ENCODE results near the gene RTN1. TPM values are rescaled to one million over a fixed set of nuclear protein-coding genes. Genes with fewer than 3 reads are reported as not detected.
"Not testable (repeated sequence)": the region's sequence is repeated elsewhere in the genome, so short reads cannot be mapped to it uniquely, and the experiment has no call there.

Gene RTN1
- total RNA-seq, 1 experiment from 2014 or later = 70.2 TPM

DNA sequence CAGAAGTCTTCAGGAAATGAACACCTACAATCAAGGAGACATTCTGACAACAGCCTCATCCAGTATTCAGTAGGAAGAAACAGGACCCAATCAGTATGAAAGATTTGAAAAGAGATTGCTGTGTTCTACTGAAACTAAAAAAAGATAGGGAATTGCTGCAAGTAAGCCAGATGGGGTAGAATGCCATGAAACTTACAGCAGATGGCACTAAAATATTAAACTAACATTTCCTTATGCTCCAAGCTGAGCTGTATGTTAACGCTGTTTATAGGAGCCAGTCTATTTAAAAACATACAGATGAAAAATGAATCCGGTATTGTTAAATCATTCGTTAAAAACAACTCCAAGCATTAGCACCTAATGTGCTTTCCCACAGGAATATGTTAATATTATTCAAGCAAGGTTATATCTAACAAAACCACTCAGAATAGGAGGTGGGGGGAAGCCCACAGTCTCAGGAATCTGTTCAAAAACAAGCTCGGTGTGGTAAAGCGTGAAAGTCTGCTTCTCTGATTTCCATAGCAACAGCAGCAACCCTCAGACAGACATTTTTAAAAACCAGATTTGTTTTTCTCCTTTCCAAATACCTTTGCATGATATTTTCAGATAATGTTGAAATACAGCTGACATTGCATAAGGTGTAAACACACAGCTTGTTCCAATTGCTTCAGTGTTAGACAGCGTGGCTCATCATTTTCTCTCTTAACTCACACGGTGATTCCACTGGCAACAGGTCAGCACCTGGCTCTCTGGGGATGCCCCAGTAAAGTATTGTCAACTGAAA is 162.6 kb downstream of the RTN1 start:
- no peak for DNase-seq (ENCODE audit: extremely low read depth, low read depth)

GRCh38 chr14:59705866-59706265 is 164.7 kb downstream of the RTN1 start:
- DNase-seq (ENCODE audit: extremely low read depth, low read depth) = no peak

GRCh38 chr14:59705245-59705644 is 165.3 kb downstream of the RTN1 start:
- DNase-seq (ENCODE audit: extremely low read depth, low read depth) = no peak

DNA sequence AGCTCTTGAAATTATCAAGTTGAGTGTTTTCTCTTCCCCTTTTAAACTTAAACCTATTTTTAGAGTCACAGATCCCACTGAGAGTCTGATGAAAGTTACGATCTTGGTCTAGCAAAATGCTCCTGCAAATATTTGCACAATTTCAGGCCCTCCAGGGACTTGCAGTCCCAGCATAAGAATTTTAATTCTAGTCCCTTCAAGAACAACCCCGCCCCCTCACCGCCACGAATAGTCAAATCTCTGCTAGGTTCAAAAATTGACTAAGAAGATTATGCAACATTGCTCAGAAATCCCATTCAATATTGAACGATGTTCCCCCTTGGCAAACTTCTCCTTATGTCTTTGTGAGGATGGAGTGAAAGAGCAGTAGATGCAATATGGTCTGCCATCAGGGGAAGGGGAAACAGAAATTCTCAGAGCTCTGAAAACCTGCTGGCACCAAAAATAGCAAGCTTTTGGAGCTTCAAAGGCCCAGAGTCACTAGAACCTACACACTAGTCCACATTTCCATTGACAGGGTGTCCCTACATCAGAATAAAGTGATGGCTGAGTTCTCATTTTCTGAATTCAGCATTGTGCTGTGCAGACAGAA is 166.4 kb downstream of the RTN1 start:
- no peak for DNase-seq (ENCODE audit: extremely low read depth, low read depth)

DNA sequence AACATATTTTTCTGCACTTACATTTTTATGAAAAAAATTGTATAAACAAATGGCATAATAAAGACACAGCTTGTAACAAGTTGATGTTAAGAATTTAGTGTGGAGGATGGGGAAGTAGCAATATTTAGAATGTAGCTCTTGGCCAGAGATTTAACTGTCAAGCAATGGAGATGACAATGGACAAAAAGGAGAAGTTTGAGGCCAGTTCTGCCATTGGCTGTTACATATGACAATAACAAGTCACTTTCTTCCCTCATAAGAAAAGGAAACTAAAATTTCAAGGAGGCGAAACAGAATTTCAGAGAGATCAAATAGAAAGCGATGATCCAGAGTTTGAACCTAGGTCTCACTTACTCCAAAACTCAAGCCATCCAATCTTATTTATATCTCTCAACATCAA is 171.1 kb downstream of the RTN1 start:
- no peak for DNase-seq (ENCODE audit: extremely low read depth, low read depth)

GRCh38 chr14:59698793-59699192 is 171.8 kb downstream of the RTN1 start:
- DNase-seq (ENCODE audit: extremely low read depth, low read depth) = peak; percentile 58

DNA sequence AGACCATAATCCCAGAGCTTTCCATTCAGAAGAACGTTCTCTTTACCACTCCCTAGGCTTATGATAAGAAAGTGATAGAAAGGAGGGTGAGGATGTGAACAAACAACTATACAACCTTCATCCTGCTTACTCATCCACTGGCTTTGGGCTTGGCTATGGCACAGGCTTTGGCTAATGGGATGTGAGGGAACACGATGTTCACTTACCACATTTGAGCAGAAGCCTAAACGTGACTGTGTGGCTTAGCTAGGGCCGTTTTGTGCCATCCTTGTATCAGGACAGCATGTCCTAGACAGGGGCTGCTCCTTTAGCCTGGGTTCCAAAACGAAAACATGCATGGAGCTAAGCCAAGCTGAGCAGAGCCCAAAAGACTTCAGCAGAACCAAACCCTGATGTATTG is 175.4 kb downstream of the RTN1 start:
- no peak for DNase-seq (ENCODE audit: extremely low read depth, low read depth)

DNA sequence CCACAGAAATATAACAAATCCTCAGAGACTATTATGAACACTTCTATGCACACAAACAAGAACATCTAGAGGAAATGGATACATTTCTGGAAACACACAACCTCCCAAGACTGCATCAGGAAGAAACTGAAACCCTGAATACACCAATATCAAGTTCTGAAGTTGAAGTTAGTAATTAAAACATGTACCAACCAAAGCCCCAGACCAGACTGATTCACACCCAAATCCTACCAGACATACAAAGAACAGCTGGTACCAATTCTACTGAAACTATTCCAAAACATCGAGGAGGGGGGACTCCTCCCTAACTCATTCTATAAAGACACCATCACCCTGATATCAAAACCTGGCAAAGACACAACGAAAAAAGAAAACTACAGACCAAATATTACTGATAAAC is 179.3 kb downstream of the RTN1 start:
- DNase-seq (ENCODE audit: extremely low read depth, low read depth) = no peak

- no peak for DNase-seq (ENCODE audit: extremely low read depth, low read depth)
Measured at GRCh38 chr14:59690426-59690825, 180.2 kb downstream of the RTN1 start.

DNA sequence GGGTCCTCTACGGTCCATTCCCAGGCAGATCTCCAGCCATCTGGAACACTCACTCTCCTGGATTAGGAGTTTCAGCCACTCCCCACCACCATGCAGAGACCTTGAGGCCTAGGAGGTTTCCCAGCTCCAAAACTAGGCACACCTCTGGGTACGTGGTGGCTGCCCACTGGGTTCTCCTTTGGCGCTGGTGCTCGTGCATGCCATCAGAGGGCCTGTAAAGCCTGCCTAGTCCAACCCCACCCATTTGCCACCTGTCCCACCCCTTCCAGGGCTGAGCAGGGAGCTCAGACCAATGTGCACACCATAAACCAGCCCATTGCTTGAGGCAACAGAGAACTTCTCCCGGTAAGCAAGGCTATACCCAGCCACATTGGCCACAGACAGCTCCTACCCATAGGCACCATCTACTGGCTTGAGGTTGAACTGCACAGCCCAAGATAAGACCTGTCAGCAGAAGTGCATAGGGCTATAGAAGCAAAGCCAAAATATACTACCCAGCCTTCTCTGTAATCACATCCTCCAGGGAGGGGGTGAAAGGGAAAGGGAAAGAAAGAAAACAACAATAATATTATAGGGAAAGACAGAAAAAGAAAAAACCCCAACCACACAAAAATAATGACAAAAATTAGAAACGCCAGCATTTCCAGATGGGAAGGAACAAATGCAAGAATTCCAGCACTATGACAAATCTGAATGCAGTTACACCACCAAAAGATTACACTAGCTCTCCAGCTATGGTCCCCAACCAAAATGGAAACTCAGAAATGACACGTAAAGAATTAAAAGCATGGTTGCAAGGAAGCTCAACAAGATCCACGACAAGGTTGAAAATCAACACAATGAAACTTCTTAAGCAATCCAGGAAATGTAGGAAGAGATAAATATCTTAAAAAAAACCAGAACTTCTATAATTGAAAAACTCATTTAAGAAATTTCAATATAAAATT is 182.1 kb downstream of the RTN1 start:
- peak; percentile 26 for DNase-seq (ENCODE audit: extremely low read depth, low read depth)

DNA sequence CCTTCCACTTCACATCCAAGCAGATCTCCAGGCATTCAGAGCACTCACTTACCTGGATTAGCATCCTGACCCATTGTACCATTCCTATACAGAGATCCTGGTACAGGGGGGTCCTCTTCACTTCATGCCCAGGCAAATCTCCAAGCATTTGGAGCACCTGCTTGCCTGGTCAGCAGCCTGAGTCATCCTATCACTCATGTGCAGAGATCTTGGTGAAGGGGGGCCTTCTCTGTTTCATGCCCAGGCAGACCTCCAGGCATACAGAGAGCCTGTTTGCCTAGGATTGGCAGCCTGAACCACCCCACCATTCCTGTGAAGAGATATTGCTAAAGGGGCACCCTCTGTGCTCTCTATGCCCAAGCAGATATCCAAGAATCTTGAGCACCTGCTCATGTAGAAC is 182.9 kb downstream of the RTN1 start:
- DNase-seq (ENCODE audit: extremely low read depth, low read depth) = no peak

DNA sequence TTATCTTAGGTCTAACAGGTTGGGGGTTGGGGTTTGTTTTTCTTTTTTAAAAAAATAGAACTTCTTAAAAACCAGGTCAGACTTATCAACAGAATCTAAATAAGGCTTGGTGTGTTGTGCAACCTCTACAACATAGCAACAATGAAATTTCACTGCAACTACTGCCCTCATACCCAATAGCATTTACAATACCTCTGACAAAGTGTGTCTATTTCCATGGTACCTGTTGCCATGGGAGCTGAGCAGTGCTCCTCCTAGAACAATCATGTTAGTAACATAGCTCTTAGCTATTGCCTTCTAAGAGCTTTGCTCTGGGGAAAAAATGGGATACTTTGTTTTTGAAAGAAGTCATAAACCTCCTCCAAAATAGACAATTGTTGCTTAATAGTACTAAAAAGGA is 190.7 kb downstream of the RTN1 start:
- no peak for DNase-seq (ENCODE audit: extremely low read depth, low read depth)

GRCh38 chr14:59678352-59678751 is 192.2 kb downstream of the RTN1 start:
- DNase-seq (ENCODE audit: extremely low read depth, low read depth) = no peak

GRCh38 chr14:59677771-59678231 is 192.8 kb downstream of the RTN1 start:
- DNase-seq (ENCODE audit: extremely low read depth, low read depth) = no peak

GRCh38 chr14:59675394-59675793 is 195.2 kb downstream of the RTN1 start:
- DNase-seq (ENCODE audit: extremely low read depth, low read depth) = no peak

DNA sequence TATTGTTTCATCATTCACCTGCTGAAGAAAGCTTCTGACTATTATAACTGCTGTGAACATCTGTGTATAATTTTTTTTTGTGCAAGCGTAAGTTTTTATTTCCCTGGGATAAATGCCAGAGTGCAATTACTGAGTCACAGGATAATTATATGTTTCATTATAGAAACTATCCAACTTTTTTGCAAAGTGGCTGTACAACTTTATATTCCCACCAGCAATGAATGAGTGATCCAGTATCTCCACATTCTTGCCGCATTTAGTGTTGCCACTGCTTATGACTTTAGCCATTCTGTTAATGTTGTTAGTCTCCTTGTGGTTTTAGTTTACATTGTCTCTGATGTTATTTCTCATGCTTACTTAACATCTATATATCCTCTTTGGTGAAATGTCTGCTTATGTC is 205.8 kb downstream of the RTN1 start:
- DNase-seq (ENCODE audit: extremely low read depth, low read depth) = no peak

GRCh38 chr14:59657769-59658168 is 212.8 kb downstream of the RTN1 start:
- no peak for DNase-seq (ENCODE audit: extremely low read depth, low read depth)

- DNase-seq (ENCODE audit: extremely low read depth, low read depth) = no peak
Measured at GRCh38 chr14:59656473-59656872, 214.1 kb downstream of the RTN1 start.

DNA sequence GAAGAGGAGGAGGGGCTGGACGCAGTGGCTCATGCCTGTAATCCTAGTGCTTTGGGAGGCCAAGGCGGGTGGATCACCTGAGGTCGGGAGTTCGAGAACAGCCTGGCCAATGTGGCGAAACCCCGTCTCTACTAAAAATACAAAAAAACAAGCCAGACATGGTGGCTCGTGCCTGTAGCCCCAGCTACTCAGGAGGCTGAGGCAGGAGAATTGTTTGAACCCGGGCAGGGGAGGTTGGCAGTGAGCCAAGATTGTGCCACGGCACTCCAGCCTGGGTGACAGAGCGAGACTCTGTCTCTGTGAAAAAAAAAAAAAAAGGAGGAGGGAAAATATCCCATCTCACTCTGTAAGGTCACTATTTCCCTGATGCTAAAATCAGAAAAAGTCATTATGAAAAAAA is 216.4 kb downstream of the RTN1 start:
- not testable (repeated sequence) for DNase-seq (ENCODE audit: extremely low read depth, low read depth)

- DNase-seq (ENCODE audit: extremely low read depth, low read depth) = not testable (repeated sequence)
Measured at GRCh38 chr14:59646832-59647231, 223.7 kb downstream of the RTN1 start.

GRCh38 chr14:59638885-59639284 is 231.7 kb downstream of the RTN1 start:
- DNase-seq (ENCODE audit: extremely low read depth, low read depth) = no peak

All from NCI-H460 (cell line).